GM18499 (cell line): Measurements from ENCODE around the gene DOCK1.

Source experiments
- ATAC-seq: cut with Tn5 transposase; IDR thresholded peaks from one replicate; pipeline ENCODE4 v1.9.1; 2021; ENCODE audit warnings: moderate number of reproducible peaks; ENCODE audit not compliant: insufficient read depth, unreplicated experiment

Gene DOCK1

GRCh38 chr10:127405221-127405620 is 500.0 kb downstream of the DOCK1 start:
- no peak for ATAC-seq

DNA sequence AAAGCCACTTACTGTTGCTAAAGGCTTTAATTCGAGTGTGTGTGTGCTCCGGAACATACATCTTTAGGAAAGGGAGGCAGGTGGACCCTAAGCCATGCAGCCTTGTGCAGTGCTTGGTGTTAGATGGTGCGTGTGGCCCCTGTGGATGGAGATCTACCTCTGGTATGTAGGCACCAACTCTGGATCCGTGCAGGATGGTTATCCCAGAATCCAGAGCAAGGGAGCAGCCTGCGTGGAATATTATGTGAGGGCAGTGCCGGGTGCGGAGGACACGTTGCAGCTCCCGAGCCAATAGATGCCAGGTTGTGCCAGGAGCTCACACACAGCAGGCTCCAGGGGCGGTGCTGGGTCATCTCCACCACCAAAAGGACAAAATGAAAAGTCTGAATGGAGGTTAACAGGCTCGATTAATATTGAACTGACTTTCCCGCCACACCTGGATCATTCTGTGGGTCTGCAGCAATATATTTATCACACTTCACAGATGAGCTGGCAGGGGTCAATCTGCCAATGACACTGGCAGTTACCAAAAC is 500.9 kb downstream of the DOCK1 start:
- no peak for ATAC-seq

- ATAC-seq, result no peak
Measured at GRCh38 chr10:127407551-127407950, 502.3 kb downstream of the DOCK1 start.

DNA sequence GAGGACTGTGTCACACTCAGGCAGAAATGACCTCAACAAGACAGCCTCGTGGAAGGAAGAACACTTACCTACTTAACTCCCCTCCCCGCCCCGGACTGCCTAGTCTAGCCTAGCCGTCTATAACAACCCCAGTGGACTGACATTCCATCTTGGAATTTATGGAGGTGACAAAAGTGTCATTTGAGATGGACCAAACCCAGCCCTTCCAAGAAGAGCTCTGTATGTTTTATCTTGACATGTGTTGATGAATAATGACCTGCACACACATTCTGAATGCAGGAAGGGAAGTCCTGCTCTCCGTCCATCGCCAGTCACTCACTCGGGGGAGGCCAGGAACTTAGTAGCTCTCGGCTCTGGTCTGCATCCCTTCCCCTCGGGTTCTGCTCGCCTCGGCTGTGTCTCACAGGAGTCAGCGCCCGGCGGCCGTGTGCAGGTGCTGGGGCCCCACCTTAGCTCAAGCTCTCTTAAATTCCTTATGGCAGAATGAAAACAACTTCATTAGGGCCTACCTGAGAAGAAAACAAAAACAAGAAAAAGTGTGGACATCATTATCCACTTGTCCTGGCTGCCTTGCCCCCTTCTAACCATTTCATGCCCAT is 503.0 kb downstream of the DOCK1 start:
- ATAC-seq, result no peak

- no peak for ATAC-seq
Measured at GRCh38 chr10:127408733-127409132, 503.5 kb downstream of the DOCK1 start.

GRCh38 chr10:127410030-127410429 is 504.8 kb downstream of the DOCK1 start:
- ATAC-seq, result no peak

- ATAC-seq, result no peak
Measured at GRCh38 chr10:127411062-127411461, 505.8 kb downstream of the DOCK1 start.

GRCh38 chr10:127413326-127413725 is 508.1 kb downstream of the DOCK1 start:
- no peak for ATAC-seq

DNA sequence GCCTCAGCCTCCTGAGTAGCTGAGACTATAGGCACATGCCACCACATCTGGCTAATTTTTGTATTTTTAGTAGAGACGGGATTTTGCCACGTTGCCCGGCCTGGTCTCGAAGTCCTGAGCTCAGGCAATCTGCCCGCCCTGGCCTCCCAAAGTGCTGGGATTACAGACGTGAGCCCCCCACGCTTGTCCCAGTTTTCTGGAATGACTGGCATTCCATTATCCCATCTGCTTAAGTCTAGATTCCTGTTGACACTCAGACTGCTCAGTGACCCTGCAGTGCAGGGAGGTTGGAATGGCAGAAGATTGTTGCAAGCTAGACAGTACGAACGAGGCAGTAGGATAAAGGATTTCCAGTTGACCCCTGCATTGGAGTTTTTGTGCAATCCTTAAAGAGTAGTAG is 508.8 kb downstream of the DOCK1 start:
- no peak for ATAC-seq

DNA sequence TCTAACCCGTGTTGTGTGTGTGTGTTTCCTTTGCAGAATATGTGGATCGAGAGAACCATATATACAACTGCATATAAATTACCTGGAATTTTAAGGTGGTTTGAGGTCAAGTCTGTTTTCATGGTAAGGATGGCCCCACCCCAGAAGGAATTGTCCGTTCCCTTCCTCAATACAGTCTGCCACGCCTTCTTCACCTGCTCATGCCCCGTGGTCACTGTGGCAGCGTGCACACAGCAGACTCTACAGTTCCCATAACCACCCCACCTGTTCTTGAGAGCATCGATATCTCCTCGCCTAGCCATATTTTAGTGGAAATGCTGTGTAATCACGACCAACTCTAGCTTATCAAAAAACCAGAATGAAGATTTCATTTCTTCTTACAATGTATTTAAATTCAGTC is 509.9 kb downstream of the DOCK1 start:
- no peak for ATAC-seq

GRCh38 chr10:127415901-127416581 is 510.8 kb downstream of the DOCK1 start:
- no peak for ATAC-seq

- no peak for ATAC-seq
Measured at GRCh38 chr10:127417031-127417430, 511.8 kb downstream of the DOCK1 start.

- ATAC-seq, result no peak
Measured at GRCh38 chr10:127417686-127418401, 512.6 kb downstream of the DOCK1 start.

- ATAC-seq, result no peak
Measured at GRCh38 chr10:127418536-127419168, 513.4 kb downstream of the DOCK1 start.

GRCh38 chr10:127420138-127420684 is 515.0 kb downstream of the DOCK1 start:
- no peak for ATAC-seq

GRCh38 chr10:127423218-127423915 is 518.1 kb downstream of the DOCK1 start:
- ATAC-seq, result no peak

GRCh38 chr10:127424594-127425264 is 519.5 kb downstream of the DOCK1 start:
- ATAC-seq, result no peak

- no peak for ATAC-seq
Measured at GRCh38 chr10:127426746-127427145, 521.5 kb downstream of the DOCK1 start.

DNA sequence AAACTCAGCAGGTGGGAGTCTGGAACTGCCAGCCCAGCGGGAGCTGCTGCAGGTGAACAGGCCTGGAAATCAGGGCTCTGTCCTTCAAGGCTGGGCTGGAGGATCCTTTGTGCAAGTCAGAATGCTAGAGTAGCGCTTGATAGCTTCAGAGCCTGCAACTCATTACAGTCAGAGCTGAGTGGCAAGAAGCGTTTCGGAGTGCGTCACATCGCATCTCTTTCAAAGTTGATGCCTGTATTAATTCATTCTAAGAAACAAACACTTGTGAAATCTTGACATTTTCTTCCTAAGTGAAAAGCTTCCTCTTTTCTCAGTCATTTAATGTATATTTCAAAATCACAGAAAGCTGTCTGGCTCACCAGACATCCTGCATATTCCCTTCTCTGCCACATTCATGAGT is 522.7 kb downstream of the DOCK1 start:
- ATAC-seq, result no peak
